Muscle of leg (tissue), 11 donors: Measurements from ENCODE around the gene ATP9A. TPM values are rescaled to one million over a fixed set of nuclear protein-coding genes. Genes with fewer than 3 reads are reported as not detected.
"Not testable (repeated sequence)": the region's sequence is repeated elsewhere in the genome, so short reads cannot be mapped to it uniquely, and the experiment has no call there.

Experiments
- DNase-seq: peaks from one replicate; pipeline ENCODE4 v3.0.0; 2013
- H3K27ac ChIP-seq: one replicate; pipeline ENCODE4 v1.5.1; 2013; ENCODE audit warnings: mild to moderate bottlenecking, low read length, control low read depth
- H3K27me3 ChIP-seq: one replicate; pipeline ENCODE4 v1.6.1; 2013; ENCODE audit warnings: low read length; ENCODE audit not compliant: control insufficient read depth, insufficient read depth
- H3K36me3 ChIP-seq: one replicate; pipeline ENCODE4 v1.6.1; 2013; ENCODE audit warnings: low read length; ENCODE audit not compliant: control insufficient read depth, insufficient read depth
- H3K4me1 ChIP-seq: one replicate; pipeline ENCODE4 v1.6.1; 2013; ENCODE audit warnings: low read length; ENCODE audit not compliant: control insufficient read depth, insufficient read depth
- H3K4me3 ChIP-seq: one replicate; pipeline ENCODE4 v1.5.1; 2013; ENCODE audit warnings: low read length, control low read depth
- H3K9me3 ChIP-seq: replicated peaks from 2 replicates; pipeline ENCODE4 v1.6.1; 2013; ENCODE audit warnings: low read depth, low read length; ENCODE audit not compliant: control insufficient read depth
- WGBS: methylation state at CpG from one replicate; pipeline ENCODE4 v1.1.5; 2013; ENCODE audit warnings: missing lambda C conversion rate; ENCODE audit not compliant: insufficient coverage; 5-methylcytosine and 5-hydroxymethylcytosine counted together
- polyA plus RNA-seq, 8 donors: library from polyadenylated mRNA; unstranded; fragments of 120-200 nt; gene quantifications; one replicate each; pipeline versions ENCODE4 v1.2.1 to v1.2.3, GENCODE V29; 2013; ENCODE audit warnings: inconsistent platforms in 1 of 8, low replicate concordance in 1 of 8; ENCODE audit not compliant: insufficient read length in 8 of 8, insufficient read depth in 1 of 8
- total RNA-seq: library from RNA; stranded (reverse); fragments of 120-200 nt; gene quantifications from one replicate; pipeline ENCODE4 v1.2.4, GENCODE V29; 2013

ATP9A gene
- total and polyA plus RNA-seq, 9 donors = 39.4 to 79.4 (median 49.0) TPM

DNA sequence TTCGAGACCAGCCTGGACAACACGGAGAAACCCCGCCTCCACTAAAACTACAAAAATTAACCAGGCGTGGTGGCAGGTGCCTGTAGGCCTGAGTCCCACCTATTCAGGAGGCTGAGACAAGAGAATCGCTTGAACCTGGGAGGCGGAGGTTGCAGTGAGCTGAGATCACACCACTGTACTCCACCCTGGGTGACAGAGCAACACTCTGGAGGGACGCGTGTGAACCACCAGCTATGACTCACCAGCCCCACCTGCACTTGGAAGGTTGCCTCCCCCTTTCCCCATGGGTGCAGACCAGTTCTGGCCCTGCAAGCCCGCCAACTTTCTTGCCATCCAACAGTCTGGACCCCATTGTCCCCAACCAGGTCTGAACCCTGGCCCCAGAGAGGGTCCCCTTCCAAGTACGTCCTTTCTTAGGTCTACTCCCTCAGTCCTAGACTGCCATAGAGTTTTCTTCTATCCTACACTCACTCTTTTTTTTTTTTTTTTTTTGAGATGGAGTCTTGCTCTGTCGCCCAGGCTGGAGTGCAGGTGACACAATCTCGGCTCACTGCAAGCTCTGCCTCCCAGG is 29.2 kb downstream of the ATP9A start:
- Histone ChIP-seq H3K27me3 (no peaks in the 10 kb centered on the region), H3K36me3 (no peaks in the 10 kb centered on the region), H3K9me3 (no peaks in the 10 kb centered on the region), H3K27ac (no peak overlapping the region), H3K4me1 (peaks cover 31% of the 10 kb centered on the region), H3K4me3 (no peak overlapping the region)
- DNase-seq = no peak
- WGBS = 91% methylated on average over 6 of the region's 12 CpGs

DNA sequence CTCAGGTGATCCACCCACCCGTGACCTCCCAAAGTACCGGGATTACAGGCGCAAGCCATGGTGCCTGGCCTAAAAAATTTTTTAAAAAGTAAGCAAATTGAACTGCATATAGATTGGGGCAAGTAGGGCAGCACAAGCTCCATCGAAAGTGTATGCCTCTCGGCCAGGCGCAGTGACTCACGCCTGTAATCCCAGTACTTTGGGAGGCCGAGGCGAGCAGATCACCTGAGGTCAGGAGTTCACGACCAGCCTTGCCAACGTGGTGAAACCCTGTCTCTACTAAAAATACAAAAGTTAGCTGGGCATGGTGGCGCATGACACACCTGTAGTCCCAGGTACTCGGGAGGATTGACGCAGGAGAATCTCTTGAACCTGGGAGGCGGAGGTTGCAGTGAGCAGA is 29.9 kb downstream of the ATP9A start:
- H3K4me3 ChIP-seq, DNase-seq, H3K27ac ChIP-seq, H3K9me3 ChIP-seq, H3K36me3 ChIP-seq, H3K27me3 ChIP-seq: not testable (repeated sequence)
- H3K4me1 ChIP-seq = peaks cover 31% of the 10 kb centered on the region
- WGBS = 92% methylated on average over 11 of the region's 15 CpGs

DNA sequence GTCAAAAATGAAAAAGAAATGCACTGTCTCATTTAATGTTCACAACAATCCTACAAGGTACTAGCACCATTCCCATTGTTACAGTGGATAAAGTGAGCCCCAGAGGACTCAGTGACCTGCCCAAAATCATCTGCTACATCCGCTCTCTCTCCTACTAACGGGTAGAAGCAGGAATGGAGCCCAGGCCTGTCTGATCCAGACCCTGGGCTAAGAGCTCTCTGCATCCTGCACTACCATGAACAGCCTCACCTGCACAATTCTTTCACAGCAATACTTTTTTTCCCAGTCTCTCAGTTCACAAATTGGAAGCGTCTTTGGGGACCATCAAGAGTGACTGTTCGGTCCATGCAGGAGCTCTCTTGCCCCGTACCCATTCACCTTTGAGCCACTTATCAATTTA is 31.2 kb downstream of the ATP9A start:
- no peak overlapping the region for H3K27ac ChIP-seq
- no peaks in the 10 kb centered on the region for H3K27me3 ChIP-seq
- DNase-seq = no peak
- peaks cover 27% of the 10 kb centered on the region for H3K4me1 ChIP-seq
- no peaks in the 10 kb centered on the region for H3K9me3 ChIP-seq
- no peak overlapping the region for H3K4me3 ChIP-seq
- no peaks in the 10 kb centered on the region for H3K36me3 ChIP-seq
- 57% methylated on average over 5 of the region's 5 CpGs for WGBS

DNA sequence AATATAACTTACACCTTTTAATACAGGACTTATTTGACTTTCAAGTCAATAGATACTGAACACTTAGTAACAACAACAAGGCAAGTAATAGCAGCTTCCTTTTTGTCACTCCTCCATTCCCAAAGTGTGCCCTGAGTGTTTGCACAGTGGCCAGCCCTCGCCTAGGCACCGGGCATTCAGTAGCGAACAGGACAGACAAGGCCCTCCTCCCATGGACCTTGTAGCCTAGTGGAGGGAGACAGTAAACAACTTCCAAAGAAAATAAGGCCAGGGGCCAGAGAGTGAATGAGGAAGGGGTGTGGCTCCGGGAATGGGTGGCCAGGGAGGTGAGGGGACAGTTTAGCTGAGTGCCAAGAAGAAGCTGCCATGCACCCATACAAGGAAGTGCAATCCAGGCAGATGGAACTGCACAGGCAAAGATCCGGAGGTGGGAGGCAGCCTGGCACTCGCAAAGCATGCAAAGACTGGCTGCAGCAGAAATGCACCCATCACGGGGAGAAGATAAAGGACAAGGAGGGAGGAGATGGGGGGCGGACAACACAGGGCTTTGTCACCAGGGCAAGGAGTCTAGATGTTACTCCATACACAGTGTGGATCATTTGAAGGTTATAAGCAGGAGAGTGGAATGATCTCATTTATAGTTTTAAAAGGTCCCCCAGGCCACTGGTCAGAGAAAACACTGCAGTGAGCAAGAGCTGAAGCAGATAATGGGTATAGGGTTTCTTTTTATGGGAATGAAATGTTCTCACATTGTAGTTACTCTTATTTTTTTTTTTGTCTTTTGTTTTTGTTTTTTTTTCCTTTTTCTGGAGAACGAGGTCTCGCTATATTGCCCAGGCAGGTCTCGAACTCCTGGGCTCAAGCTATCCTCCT is 32.2 kb downstream of the ATP9A start:
- H3K4me3 ChIP-seq = no peak overlapping the region
- peak; percentile 41 for DNase-seq
- H3K9me3 ChIP-seq = no peaks in the 10 kb centered on the region
- no peaks in the 10 kb centered on the region for H3K36me3 ChIP-seq
- no peaks in the 10 kb centered on the region for H3K27me3 ChIP-seq
- peak overlapping the region; percentile 55 for H3K27ac ChIP-seq
- WGBS = 61% methylated on average over 10 of the region's 11 CpGs
- H3K4me1 ChIP-seq = peaks cover 30% of the 10 kb centered on the region

DNA sequence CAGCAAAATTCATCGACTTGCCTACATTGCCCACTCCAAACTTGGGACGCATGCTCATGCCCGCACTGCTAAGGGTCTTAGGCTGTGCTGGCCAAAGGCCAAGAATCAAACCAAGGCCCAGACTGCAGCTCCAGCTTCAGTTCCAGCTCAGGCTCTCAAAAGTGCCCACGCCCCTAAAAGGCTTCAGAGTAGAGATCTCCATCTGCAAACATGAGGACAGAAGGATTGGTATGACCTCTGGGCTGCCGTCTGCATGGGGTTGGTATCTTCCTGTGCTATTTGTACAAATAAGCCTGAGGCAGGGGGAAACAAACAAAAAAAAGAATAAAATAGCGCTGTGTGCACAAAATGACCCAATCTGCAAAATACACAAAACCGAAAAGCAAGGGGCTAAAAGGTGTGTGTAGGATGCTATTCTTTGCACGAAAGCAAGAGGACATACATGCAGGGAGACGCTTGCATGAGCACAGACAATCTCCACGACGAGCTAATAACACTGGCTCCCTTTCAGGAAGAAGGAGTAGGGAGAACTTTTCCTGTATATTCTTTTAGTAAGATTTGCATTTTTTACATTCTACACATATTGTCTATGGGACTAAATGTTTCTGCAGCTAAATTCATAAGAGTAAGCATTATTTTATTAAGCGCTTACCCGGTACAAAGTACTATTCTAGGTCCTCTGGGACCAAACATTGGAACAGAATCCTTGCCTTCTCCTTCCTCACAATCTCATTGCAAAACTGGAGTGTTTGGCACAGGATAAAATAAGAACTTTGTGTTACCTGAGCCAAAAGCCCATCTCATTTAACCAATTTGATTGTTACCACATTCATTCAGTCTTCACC is 33.1 kb downstream of the ATP9A start:
- peak overlapping the region; percentile 55 for H3K27ac ChIP-seq
- H3K36me3 ChIP-seq = no peaks in the 10 kb centered on the region
- no peak overlapping the region for H3K4me3 ChIP-seq
- no peaks in the 10 kb centered on the region for H3K27me3 ChIP-seq
- DNase-seq = peak; percentile 61
- H3K9me3 ChIP-seq = no peaks in the 10 kb centered on the region
- peaks cover 33% of the 10 kb centered on the region for H3K4me1 ChIP-seq
- 85% methylated on average over 4 of the region's 13 CpGs for WGBS

DNA sequence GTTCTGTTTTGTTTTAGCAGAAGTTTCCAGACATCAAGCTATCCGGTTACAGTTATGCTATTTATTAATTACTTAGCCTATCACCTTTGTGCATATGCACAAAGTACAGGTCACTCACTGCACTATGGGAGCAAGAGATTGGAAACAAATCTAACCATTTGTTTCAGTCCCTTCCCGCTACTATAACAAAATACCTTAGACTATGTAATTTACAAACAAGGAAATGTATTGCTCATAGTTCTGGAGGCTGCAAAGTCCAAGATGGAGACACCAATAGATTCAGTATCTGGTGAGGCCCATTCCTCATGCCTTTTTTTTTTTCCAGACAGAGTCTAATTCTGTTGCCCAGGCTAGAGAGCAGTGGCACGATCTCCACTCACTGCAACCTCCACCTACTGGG is 35.1 kb downstream of the ATP9A start:
- peaks cover 1% of the 10 kb centered on the region for H3K36me3 ChIP-seq
- H3K9me3 ChIP-seq = no peaks in the 10 kb centered on the region
- no peak for DNase-seq
- H3K4me3 ChIP-seq = no peak overlapping the region
- H3K27me3 ChIP-seq = no peaks in the 10 kb centered on the region
- WGBS = 100% methylated on average over 1 of the region's 3 CpGs
- peak overlapping the region; percentile 94 for H3K27ac ChIP-seq
- H3K4me1 ChIP-seq = peaks cover 35% of the 10 kb centered on the region

DNA sequence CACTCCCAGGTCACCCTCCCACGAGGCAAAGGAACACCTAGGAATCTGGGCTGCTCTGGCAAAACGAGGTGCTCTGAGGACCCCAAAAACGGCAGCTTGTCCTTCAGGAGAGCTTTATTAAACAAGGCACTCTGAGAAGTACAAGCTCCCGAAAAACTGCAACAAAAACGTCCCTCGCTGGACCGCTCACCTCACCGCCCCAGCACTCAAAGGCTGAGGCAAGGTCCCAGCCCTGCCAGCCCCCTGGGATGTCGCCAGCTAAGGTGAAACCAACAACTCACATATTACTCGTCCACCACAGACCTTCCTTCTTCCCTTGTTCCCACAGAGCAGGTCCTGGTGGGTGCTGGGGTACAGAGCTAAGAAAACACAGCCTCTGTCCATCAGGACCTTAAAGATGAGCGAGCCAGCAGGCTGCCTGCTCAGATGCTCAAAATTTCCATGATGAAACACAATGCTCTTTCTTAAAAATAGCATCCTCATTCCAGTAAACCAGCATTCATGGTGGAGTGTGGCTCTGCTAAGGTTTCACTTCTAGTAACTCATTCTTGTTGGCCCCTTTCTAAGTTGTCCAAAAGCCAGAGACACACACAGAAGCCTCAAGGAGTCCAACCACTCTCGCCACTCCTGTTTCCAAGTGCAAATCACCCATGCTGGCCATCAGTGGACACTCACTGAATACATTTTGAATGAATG is 35.9 kb downstream of the ATP9A start:
- H3K4me1 ChIP-seq = peaks cover 35% of the 10 kb centered on the region
- H3K9me3 ChIP-seq = no peaks in the 10 kb centered on the region
- H3K27ac ChIP-seq = peak overlapping the region; percentile 94
- H3K4me3 ChIP-seq = peak overlapping the region; percentile 31
- WGBS = 21% methylated on average over 8 of the region's 12 CpGs
- peaks cover 5% of the 10 kb centered on the region for H3K36me3 ChIP-seq
- peak; percentile 94 for DNase-seq
- H3K27me3 ChIP-seq = no peaks in the 10 kb centered on the region

DNA sequence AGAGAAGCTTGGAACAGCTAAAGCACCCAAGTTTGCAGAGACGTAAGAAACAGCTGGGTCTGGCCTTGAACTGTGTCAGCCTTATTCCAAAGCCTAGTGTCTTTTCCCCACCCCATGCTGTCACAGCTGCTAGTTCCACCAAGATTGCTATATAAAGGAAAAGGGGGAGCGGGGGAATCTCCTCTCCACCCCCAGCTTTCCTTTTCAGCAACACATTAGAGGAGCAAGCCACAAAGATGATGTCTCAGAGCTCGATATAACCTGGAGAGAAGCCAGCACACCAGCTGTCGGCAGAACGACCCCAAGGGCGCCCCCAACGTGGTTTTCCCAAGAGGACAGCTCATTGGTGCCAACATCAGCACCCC is 36.5 kb downstream of the ATP9A start:
- H3K36me3 ChIP-seq = peaks cover 5% of the 10 kb centered on the region
- 10% methylated on average over 2 of the region's 7 CpGs for WGBS
- DNase-seq = peak; percentile 90
- no peaks in the 10 kb centered on the region for H3K27me3 ChIP-seq
- peak overlapping the region; percentile 94 for H3K27ac ChIP-seq
- no peaks in the 10 kb centered on the region for H3K9me3 ChIP-seq
- H3K4me1 ChIP-seq = peaks cover 35% of the 10 kb centered on the region
- H3K4me3 ChIP-seq = peak overlapping the region; percentile 31

DNA sequence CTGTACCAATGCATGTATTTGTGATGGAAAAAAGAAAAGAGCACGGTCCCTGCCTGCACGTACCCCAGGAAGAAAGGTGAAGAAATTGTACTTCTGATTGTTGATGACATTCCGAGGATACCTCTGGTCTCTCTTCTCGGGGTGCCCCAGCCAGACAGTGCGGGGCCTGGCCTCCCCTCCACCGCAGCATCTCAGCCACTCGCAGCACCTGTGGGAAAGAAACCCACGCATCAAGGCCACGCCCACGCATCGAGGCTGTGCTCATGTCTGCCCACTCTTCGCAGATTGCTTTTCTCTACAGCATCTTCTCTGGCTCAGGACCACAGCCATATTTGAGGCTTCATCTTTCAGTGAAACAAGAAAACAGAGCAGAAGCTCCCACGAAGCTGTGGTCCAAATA is 38.4 kb downstream of the ATP9A start:
- no peaks in the 10 kb centered on the region for H3K9me3 ChIP-seq
- H3K4me3 ChIP-seq = no peak overlapping the region
- DNase-seq = no peak
- 92% methylated on average over 13 of the region's 13 CpGs for whole genome bisulfite sequencing
- H3K27me3 ChIP-seq = no peaks in the 10 kb centered on the region
- H3K4me1 ChIP-seq = peaks cover 22% of the 10 kb centered on the region
- H3K27ac ChIP-seq = no peak overlapping the region
- peaks cover 13% of the 10 kb centered on the region for H3K36me3 ChIP-seq
